Measurements from ENCODE around the gene SAT2.
"Not testable (repeated sequence)": the region's sequence is repeated elsewhere in the genome, so short reads cannot be mapped to it uniquely, and the experiment has no call there.

The SAT2 gene

GRCh38 chr17:7627250-7628121 lies at the start of gene SAT2:
SAT2 (minus strand) TSS chr17:7627821; CDS start chr17:7627635, 186 bp downstream.
- DNase-seq: peak; percentile 79

GRCh38 chr17:7676533-7676932 lies 48.9 kb upstream of the SAT2 start:
- no peak for DNase-seq

DNA sequence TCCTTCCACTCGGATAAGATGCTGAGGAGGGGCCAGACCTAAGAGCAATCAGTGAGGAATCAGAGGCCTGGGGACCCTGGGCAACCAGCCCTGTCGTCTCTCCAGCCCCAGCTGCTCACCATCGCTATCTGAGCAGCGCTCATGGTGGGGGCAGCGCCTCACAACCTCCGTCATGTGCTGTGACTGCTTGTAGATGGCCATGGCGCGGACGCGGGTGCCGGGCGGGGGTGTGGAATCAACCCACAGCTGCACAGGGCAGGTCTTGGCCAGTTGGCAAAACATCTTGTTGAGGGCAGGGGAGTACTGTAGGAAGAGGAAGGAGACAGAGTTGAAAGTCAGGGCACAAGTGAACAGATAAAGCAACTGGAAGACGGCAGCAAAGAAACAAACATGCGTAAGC lies 47.3 kb upstream of the SAT2 start:
- no peak for DNase-seq

DNA sequence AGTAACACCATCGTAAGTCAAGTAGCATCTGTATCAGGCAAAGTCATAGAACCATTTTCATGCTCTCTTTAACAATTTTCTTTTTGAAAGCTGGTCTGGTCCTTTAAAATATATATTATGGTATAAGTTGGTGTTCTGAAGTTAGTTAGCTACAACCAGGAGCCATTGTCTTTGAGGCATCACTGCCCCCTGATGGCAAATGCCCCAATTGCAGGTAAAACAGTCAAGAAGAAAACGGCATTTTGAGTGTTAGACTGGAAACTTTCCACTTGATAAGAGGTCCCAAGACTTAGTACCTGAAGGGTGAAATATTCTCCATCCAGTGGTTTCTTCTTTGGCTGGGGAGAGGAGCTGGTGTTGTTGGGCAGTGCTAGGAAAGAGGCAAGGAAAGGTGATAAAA lies 45.6 kb upstream of the SAT2 start:
- DNase-seq: peak; percentile 24

- no peak for DNase-seq
Observed at GRCh38 chr17:7668482-7668881, 40.9 kb upstream of the SAT2 start.

- no peak for DNase-seq
Observed at GRCh38 chr17:7667656-7668406, 40.2 kb upstream of the SAT2 start.

DNA sequence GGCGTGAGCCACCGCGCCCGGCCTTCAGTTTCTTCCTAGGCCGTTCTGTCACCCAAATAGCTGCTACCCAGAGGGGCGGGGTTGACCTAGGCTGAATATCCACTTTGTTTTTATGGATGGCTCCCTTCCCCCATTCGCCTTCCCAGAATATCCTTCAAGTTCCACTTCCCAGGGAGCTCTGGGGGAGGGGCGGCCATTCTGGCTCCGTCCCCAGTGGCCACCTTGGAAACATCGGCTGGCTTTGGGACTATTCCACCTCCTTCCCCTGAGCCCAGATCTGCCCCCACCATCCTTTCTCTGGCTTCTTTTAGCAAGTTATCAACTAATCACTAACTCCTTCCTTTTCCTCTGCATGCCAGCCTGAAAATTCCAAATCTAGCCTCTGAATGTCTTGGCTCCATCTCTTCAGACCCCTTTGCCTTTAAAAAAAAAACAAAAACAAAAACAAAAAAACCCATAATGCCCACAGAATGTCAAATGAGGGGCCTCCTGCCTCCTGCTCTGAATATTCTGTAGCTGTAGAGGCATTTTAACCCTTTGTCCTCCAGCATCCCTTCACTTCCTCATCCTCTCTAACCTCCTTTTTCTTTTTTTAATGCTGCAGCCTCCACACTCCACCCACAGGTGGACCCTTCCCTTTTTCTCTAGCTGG lies 29.5 kb upstream of the SAT2 start:
- DNase-seq: no peak

- DNase-seq: no peak
Observed at GRCh38 chr17:7655541-7655840, 27.9 kb upstream of the SAT2 start.

DNA sequence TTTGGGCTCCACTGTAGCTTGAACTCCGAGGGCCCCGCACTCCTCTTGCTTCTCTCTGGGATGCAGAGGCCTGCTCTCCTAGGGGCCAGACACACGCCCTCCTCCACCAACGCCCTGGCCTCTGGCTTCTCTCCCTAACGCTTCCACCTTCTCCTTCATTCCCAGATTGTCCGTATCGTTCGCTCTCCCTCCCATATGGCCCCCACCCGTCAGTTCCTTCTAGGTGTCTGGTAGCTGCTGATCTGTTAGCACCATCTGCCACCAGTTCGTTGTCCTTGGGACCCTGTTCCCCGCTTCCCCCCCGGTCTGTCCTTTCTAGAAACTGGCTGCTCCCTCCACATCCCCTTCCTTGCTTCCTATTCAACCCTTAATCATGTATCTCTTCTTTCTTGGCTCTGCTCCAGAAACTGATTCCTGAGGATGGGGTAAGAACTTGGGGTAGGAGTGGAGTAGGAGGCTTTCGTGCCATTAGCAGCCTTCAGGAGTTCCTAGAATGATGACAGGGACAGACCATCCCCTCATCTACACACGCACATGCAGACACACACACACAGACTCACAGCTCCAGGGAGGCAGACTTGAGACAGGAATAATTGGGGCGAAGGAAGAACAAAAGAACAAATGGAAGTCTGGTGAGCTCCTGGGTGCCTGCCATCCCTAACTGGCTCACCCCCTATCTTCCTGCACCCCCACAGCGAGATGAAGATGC lies 27.4 kb upstream of the SAT2 start:
- no peak for DNase-seq

- DNase-seq: no peak
Observed at GRCh38 chr17:7652388-7653356, 25.1 kb upstream of the SAT2 start.

- DNase-seq: no peak
Observed at GRCh38 chr17:7651665-7652387, 24.2 kb upstream of the SAT2 start.

DNA sequence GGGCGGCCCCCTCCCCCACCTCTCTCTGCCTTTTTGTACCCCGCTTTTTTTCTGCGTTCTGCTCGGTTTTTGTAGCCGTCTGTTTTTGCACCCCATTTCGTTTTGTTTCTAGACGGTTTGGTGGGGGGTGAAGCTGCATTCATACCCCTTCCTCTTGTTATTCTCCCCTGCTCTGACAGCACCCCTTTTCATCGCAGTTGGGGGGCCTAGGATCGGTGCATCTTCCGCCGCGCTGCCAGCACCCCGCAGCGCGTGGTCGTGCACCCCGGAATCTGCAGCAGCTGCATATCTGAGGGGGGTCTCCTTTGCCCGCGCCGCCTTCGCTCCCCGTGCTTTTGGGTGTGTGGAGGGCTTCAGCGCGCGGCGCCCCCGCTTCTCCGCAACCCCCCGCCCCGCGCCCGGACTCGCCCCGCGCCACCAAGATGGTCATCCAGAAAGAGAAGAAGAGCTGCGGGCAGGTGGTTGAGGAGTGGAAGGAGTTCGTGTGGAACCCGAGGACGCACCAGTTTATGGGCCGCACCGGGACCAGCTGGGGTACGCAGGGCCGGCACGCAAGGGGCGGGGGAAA lies 23.6 kb upstream of the SAT2 start:
- no peak for DNase-seq

DNA sequence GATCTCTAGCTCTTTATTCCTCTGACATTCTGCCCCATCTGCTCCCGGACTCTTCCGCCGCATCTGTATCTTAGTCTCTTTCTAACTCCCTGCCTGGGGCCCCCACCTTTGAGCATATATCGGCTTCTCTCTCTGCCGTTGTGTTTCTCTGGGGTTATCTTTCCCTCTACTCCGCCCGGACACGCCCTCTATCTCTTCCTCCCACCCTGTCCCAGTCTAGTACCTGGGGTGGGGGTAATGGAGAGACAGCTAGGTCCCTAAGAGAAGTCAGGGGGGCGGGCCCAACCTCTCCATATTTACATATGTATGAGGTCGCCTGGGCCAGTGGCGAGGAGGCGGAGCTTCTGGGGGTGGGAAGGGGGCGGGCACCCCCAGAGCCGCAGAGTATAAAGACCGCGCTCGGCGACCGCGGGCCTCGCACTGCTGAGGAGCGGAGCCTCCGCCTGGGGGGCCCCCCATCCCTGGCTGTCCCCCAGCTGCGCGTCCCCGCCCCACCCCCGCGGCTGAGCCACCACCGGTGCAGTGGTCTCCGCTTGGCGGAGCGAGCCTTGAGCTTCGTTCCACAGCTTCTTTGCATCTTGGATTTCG lies 23.0 kb upstream of the SAT2 start, which contains the start of gene ATP1B2:
Gene ATP1B2, plus strand, starts transcription at position 418 of the 588 bp plus-strand sequence. CDS start 593 bp downstream, outside the sequence.
- DNase-seq: peak; percentile 74

- no peak for DNase-seq
Observed at GRCh38 chr17:7647018-7647417, 19.4 kb upstream of the SAT2 start.

GRCh38 chr17:7646457-7646856 lies 18.8 kb upstream of the SAT2 start:
- DNase-seq: no peak

- DNase-seq: no peak
Observed at GRCh38 chr17:7644775-7645174, 17.2 kb upstream of the SAT2 start.

GRCh38 chr17:7641635-7642034 lies 14.0 kb upstream of the SAT2 start:
- DNase-seq: not testable (repeated sequence)

DNA sequence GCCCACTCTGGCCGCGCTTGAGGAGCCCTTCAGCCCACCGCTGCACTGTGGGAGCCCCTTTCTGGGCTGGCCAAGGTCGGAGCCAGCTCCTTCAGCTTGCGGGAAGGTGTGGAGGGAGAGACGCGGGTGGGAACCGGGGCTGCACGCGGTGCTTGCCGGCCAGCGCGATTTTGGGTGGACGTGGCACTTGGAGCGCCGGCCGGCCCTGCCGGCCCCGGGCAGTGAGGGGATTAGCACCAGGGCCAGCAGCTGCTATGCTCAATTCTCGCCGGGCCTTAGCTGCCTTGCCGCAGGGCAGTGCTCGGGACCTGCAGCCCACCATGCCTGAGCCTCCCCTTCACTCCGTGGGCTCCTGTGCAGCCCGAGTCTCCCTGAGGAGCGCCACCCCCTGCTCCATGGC lies 13.2 kb upstream of the SAT2 start:
- DNase-seq: no peak

- no peak for DNase-seq
Observed at GRCh38 chr17:7636163-7636562, 8.5 kb upstream of the SAT2 start.

DNA sequence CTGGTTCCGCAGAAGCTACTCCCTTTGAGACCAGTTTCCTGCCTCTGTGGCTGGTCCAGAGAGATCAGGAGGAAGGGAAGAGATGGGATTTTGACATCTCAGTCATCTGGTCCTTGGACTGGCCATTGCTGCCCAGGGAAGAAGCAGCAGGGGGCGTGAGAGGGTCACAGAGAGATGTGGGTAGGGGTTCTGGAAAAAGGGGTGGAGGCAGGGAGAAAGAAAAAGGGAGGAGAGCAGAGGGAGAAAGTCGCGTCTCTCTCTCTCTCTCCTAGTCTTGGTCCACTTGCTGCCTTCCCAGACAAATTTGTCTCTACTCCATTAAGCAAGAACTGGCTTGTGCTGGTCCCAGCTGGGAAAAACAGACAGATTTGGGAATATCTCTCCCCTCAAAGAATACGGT lies 6.8 kb upstream of the SAT2 start:
- no peak for DNase-seq

Measured in activated CD4-positive, alpha-beta T cell treated with anti-CD3 and anti-CD28 coated beads, Interleukin-2, amount 50 U/mL, for 1 hour (primary cell).